ENCODE results near the gene PRAMEF20. TPM values are rescaled to one million over a fixed set of nuclear protein-coding genes. Genes with fewer than 3 reads are reported as not detected.
A peak's percentile ranks its signal among the peaks of the same experiment; 100 is the strongest.
"Not testable (repeated sequence)": the region's sequence is repeated elsewhere in the genome, so short reads cannot be mapped to it uniquely, and the experiment has no call there.

PRAMEF20 gene
- not detected for total RNA-seq

DNA sequence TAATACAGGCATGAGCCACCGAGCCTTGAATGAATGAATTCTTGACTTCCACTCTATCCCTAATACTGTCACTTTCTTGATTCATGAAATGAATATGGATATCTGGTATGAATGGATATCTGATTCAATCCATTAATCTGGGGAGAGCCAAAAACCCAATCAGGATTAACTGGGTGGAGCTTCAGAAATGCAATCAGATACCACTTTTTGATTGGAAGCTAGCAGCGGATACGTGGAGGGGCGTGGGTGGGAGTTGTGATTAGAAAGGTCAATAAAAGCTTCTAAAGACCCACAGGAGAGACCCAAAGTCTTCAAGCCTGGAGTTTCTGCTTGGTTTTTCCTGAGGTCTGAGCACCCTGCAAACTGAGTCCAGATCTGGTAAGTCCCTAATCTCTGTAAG is at the start of gene PRAMEF20:
PRAMEF20 (plus strand) TSS at position 301 of the 400 bp plus-strand sequence. CDS start 5,905 bp downstream, outside the sequence.
- H3K4me3 ChIP-seq; intact Hi-C loops (cut with DNase I); H3K27ac ChIP-seq; H3K4me1 ChIP-seq; H3K36me3 ChIP-seq (replicated peaks in 1 of 2; ENCODE audit: insufficient read depth in 1 of 2, low read depth in 2 of 2); H3K9me3 ChIP-seq; ATAC-seq; DNase-seq; H3K27me3 ChIP-seq: not testable (repeated sequence)
- 46 to 60% methylated on average over 4 of the region's 4 CpGs for WGBS, 2 donors

- H3K27me3 ChIP-seq; H3K36me3 ChIP-seq (replicated peaks in 1 of 2; ENCODE audit: insufficient read depth in 1 of 2, low read depth in 2 of 2); DNase-seq; H3K27ac ChIP-seq; intact Hi-C loops (cut with DNase I); H3K4me1 ChIP-seq; H3K9me3 ChIP-seq; ATAC-seq; H3K4me3 ChIP-seq: not testable (repeated sequence)
- WGBS, 2 donors = 75% methylated on average over 2 of the region's 7 CpGs; no CpG with 5 or more reads in 1 of the 2 donors
Observed at GRCh38 chr1:13362364-13362763, 47.9 kb upstream of the PRAMEF20 start.

DNA sequence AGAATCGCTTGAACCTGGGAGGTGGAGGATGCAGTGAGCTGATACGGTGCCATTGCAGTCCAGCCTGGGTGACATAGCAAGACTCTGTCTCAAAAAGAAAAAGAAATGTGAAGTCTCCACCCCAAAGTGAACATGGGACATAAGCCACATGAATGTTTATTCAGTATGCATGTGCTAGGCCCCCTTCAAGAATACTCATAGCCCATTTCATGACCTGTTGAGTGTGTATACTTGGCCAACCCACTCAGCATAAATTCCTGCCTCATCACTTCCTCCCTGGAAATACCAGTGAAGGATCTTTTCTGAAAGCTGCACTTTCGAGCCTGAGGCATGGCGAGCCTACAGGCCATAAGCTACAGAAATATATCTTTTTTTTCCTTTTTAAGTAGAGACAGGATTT is 45.3 kb upstream of the PRAMEF20 start:
- WGBS, 2 donors = 54 to 84% methylated on average over 2 to 3 of the region's 4 CpGs
- ATAC-seq; H3K36me3 ChIP-seq (replicated peaks in 1 of 2; ENCODE audit: insufficient read depth in 1 of 2, low read depth in 2 of 2); H3K4me3 ChIP-seq; H3K9me3 ChIP-seq; H3K4me1 ChIP-seq; intact Hi-C loops (cut with DNase I); DNase-seq; H3K27ac ChIP-seq; H3K27me3 ChIP-seq: not testable (repeated sequence)

GRCh38 chr1:13366536-13366935 is 43.7 kb upstream of the PRAMEF20 start:
- H3K27ac ChIP-seq; DNase-seq; H3K9me3 ChIP-seq; H3K36me3 ChIP-seq (replicated peaks in 1 of 2; ENCODE audit: insufficient read depth in 1 of 2, low read depth in 2 of 2); ATAC-seq; H3K4me1 ChIP-seq; H3K27me3 ChIP-seq; H3K4me3 ChIP-seq; intact Hi-C loops (cut with DNase I): not testable (repeated sequence)
- WGBS, 2 donors = 65 to 72% methylated on average over 3 of the region's 3 CpGs

- peak in 1 of 4 donors; percentile 10 for DNase-seq
- H3K9me3 ChIP-seq; intact Hi-C loops (cut with DNase I); H3K27ac ChIP-seq; H3K36me3 ChIP-seq (replicated peaks in 1 of 2; ENCODE audit: insufficient read depth in 1 of 2, low read depth in 2 of 2); H3K27me3 ChIP-seq; H3K4me1 ChIP-seq; ATAC-seq; H3K4me3 ChIP-seq: not testable (repeated sequence)
- 46 to 54% methylated on average over 4 of the region's 4 CpGs for WGBS, 2 donors
Observed at GRCh38 chr1:13368544-13368943, 41.7 kb upstream of the PRAMEF20 start.

GRCh38 chr1:13378983-13379382 is 31.3 kb upstream of the PRAMEF20 start:
- ATAC-seq; H3K36me3 ChIP-seq (replicated peaks in 1 of 2; ENCODE audit: insufficient read depth in 1 of 2, low read depth in 2 of 2); H3K27ac ChIP-seq; H3K9me3 ChIP-seq; DNase-seq; H3K27me3 ChIP-seq; intact Hi-C loops (cut with DNase I); H3K4me3 ChIP-seq; H3K4me1 ChIP-seq: not testable (repeated sequence)
- WGBS, 2 donors = 66 to 74% methylated on average over 3 of the region's 3 CpGs

GRCh38 chr1:13380380-13380779 is 29.9 kb upstream of the PRAMEF20 start:
- H3K36me3 ChIP-seq (replicated peaks in 1 of 2; ENCODE audit: insufficient read depth in 1 of 2, low read depth in 2 of 2); DNase-seq; H3K4me1 ChIP-seq; H3K27ac ChIP-seq; H3K9me3 ChIP-seq; H3K4me3 ChIP-seq; ATAC-seq; intact Hi-C loops (cut with DNase I); H3K27me3 ChIP-seq: not testable (repeated sequence)
- WGBS, 2 donors = 52 to 78% methylated on average over 3 of the region's 3 CpGs

DNA sequence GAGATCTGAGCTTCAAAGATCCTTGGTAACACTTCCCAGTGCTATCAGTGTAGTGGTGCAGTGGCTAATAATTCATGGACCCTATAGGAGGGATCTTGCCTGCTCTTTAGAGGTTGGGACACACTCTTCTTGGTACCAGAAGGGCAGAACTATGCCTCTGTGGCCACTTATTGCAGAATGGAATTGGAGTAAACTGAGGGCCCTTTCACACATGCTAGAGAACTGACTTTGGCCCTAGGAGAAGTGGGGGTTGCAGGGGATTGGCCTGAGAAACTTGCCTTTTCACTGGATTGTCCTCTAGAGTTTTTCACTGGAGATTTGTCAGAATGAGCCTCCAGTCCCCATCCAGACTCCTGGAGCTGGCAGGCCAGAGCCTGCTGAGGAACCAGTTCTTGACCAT is 20.9 kb upstream of the PRAMEF20 start, which contains the start of gene PRAMEF17:
PRAMEF17 (plus strand) TSS at position 301 of the 400 bp plus-strand sequence; CDS start at position 327, 26 bp downstream.
- H3K4me1 ChIP-seq; intact Hi-C loops (cut with DNase I); DNase-seq; H3K4me3 ChIP-seq; ATAC-seq; H3K9me3 ChIP-seq; H3K27ac ChIP-seq; H3K27me3 ChIP-seq; H3K36me3 ChIP-seq (replicated peaks in 1 of 2; ENCODE audit: insufficient read depth in 1 of 2, low read depth in 2 of 2): not testable (repeated sequence)

- DNase-seq; H3K4me3 ChIP-seq; H3K4me1 ChIP-seq; H3K27ac ChIP-seq; H3K36me3 ChIP-seq (replicated peaks in 1 of 2; ENCODE audit: insufficient read depth in 1 of 2, low read depth in 2 of 2); intact Hi-C loops (cut with DNase I); H3K27me3 ChIP-seq; ATAC-seq; H3K9me3 ChIP-seq: not testable (repeated sequence)
- 62 to 70% methylated on average over 7 of the region's 7 CpGs for WGBS, 2 donors
Observed at GRCh38 chr1:13393004-13393403, 17.2 kb upstream of the PRAMEF20 start.

- H3K27me3 ChIP-seq; intact Hi-C loops (cut with DNase I); H3K36me3 ChIP-seq (replicated peaks in 1 of 2; ENCODE audit: insufficient read depth in 1 of 2, low read depth in 2 of 2); ATAC-seq; H3K4me1 ChIP-seq; H3K4me3 ChIP-seq; DNase-seq; H3K27ac ChIP-seq; H3K9me3 ChIP-seq: not testable (repeated sequence)
- 85 to 88% methylated on average over 4 to 16 of the region's 32 CpGs for WGBS, 2 donors
Observed at GRCh38 chr1:13394761-13395160, 15.5 kb upstream of the PRAMEF20 start.

- intact Hi-C loops (cut with DNase I); ATAC-seq; H3K27me3 ChIP-seq; H3K4me3 ChIP-seq; H3K9me3 ChIP-seq; H3K27ac ChIP-seq; H3K36me3 ChIP-seq (replicated peaks in 1 of 2; ENCODE audit: insufficient read depth in 1 of 2, low read depth in 2 of 2); H3K4me1 ChIP-seq; DNase-seq: not testable (repeated sequence)
- WGBS, 2 donors = 91 to 96% methylated on average over 10 to 14 of the region's 22 CpGs
Observed at GRCh38 chr1:13395311-13395710, 14.9 kb upstream of the PRAMEF20 start.

All from body of pancreas (tissue), 4 donors.